Kidney epithelial cell (primary cell): Measurements from ENCODE around the gene RUNX2. TPM values are rescaled to one million over a fixed set of nuclear protein-coding genes. Genes with fewer than 3 reads are reported as not detected.
"Not testable (repeated sequence)": the region's sequence is repeated elsewhere in the genome, so short reads cannot be mapped to it uniquely, and the experiment has no call there.

Experiments used
- DNase-seq: peaks from one replicate; pipeline ENCODE4 v3.0.0-alpha.2; 2010; ENCODE audit warnings: low read depth
- H3K27me3 ChIP-seq: 2 replicates; pipeline ENCODE4 v1.6.0; 2011; ENCODE audit warnings: low read length; ENCODE audit not compliant: control insufficient read depth, insufficient read depth
- H3K36me3 ChIP-seq: 2 replicates; pipeline ENCODE4 v1.5.1; 2011; ENCODE audit warnings: low read length; ENCODE audit not compliant: control insufficient read depth, insufficient read depth
- H3K4me3 ChIP-seq: 2 replicates; pipeline ENCODE4 v1.5.1; 2011; ENCODE audit warnings: low read depth, mild to moderate bottlenecking, control low read depth, low read length
- CTCF ChIP-seq: IDR thresholded peaks from 2 replicates; pipeline ENCODE4 v1.5.1; 2011; ENCODE audit warnings: mild to moderate bottlenecking, moderate library complexity, low read length, control low read depth, inconsistent platforms; ENCODE audit not compliant: insufficient read depth, poor library complexity, severe bottlenecking
- total RNA-seq: library from RNA; depleted of rRNA; stranded (reverse); fragments of >200 nt; gene quantifications from 2 replicates; pipeline ENCODE4 v1.2.3, GENCODE V29; 2015

RUNX2 gene
- total RNA-seq, 1 donor from 2014 or later = 9.2 TPM

GRCh38 chr6:45666846-45667245 lies 338.7 kb downstream of the RUNX2 start:
- Histone ChIP-seq H3K27me3 (no peaks in the 10 kb centered on the region), H3K4me3 (no peak overlapping the region), H3K36me3 (no peaks in the 10 kb centered on the region)
- TF ChIP-seq CTCF = no peak
- no peak for DNase-seq

GRCh38 chr6:45667300-45667699 lies 339.2 kb downstream of the RUNX2 start:
- no peak for DNase-seq
- no peaks in the 10 kb centered on the region for H3K36me3 ChIP-seq
- H3K4me3 ChIP-seq = no peak overlapping the region
- H3K27me3 ChIP-seq = no peaks in the 10 kb centered on the region
- TF ChIP-seq CTCF = no peak

- H3K27me3 ChIP-seq = no peaks in the 10 kb centered on the region
- no peak for DNase-seq
- no peak for TF ChIP-seq CTCF
- no peaks in the 10 kb centered on the region for H3K36me3 ChIP-seq
- H3K4me3 ChIP-seq = no peak overlapping the region
Measured at GRCh38 chr6:45667766-45668165, 339.6 kb downstream of the RUNX2 start.

- Histone ChIP-seq H3K4me3 (no peak overlapping the region), H3K27me3 (no peaks in the 10 kb centered on the region), H3K36me3 (no peaks in the 10 kb centered on the region)
- DNase-seq = no peak
- no peak for TF ChIP-seq CTCF
Measured at GRCh38 chr6:45668705-45669104, 340.6 kb downstream of the RUNX2 start.

- H3K4me3 ChIP-seq, H3K27me3 ChIP-seq, H3K36me3 ChIP-seq, DNase-seq: not testable (repeated sequence)
Measured at GRCh38 chr6:45673167-45673566, 345.0 kb downstream of the RUNX2 start.

- DNase-seq, H3K27me3 ChIP-seq, H3K4me3 ChIP-seq, H3K36me3 ChIP-seq: not testable (repeated sequence)
Measured at GRCh38 chr6:45675166-45675565, 347.0 kb downstream of the RUNX2 start.

GRCh38 chr6:45675634-45676033 lies 347.5 kb downstream of the RUNX2 start:
- TF ChIP-seq CTCF = no peak
- Histone ChIP-seq H3K36me3 (no peaks in the 10 kb centered on the region), H3K4me3 (no peak overlapping the region), H3K27me3 (no peaks in the 10 kb centered on the region)
- DNase-seq = no peak
